Measurements from ENCODE around the gene ALS2.

GRCh38 chr2:201707142-201707541 is 73.6 kb downstream of the ALS2 start:
- no peak for TF ChIP-seq CTCF (IDR thresholded peaks at IDR 0.05)
- TF ChIP-seq EZH2 (IDR thresholded peaks at IDR 0.05; ENCODE audit: borderline replicate concordance, insufficient read depth, low read depth, low read length, poor library complexity, severe bottlenecking) = no peak

All from B cell (primary cell).